ENCODE measurements around the gene NDUFV1.
A peak's percentile ranks its signal among the peaks of the same experiment; 100 is the strongest.
"Not testable (repeated sequence)": the region's sequence is repeated elsewhere in the genome, so short reads cannot be mapped to it uniquely, and the experiment has no call there.

Gene NDUFV1

GRCh38 chr11:67628710-67629385, 22.1 kb downstream of the NDUFV1 start:
- no peak for DNase-seq

DNA sequence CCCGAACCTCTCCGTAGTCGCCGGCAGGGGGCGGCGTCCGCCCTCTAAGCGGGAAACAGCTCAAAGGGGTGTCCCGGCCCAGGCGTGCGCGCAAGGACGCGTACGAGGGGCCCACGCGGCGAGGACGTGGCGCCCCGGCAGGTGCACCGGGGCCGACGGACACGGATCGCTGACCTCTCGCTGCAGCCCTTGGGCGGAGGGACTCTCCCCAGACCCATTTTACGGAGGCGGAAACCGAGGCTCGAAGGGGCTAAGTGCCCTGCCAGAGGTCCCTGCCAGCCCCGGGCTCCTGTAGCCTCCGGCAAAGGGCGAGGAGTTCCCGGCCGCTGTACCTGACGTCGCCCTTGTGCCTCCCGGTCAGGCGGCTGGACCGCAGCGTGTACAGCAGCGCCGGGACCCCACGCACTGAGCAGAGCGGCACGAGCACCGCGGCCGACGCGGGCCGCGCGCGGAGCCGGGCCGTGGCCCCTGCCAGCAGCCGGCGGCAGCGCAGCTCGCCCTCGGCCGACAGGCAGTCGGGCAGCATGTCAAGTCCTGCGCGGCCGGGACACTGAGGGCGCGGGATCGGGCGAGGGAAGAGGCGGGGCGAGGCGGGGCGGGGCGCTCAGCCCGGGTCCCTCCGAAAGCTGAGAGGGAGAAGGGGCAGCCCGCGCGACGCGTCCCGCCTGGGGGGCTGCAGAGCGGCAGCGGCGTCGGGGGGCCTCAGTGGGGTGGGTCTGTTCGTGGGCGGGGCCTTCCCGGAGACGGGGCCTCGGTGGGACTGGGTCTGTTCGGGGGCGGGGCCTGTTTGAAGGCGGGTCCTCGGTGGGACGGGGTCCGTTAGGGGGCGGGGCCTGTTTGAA, 22.9 kb downstream of the NDUFV1 start, which contains the start of gene NUDT8:
Gene NUDT8 (minus strand): TSS at position 552 of the 842 bp plus-strand sequence. CDS start 26 bp downstream, at position 526.
- peak; percentile 11 for DNase-seq

GRCh38 chr11:67630228-67630942, 23.6 kb downstream of the NDUFV1 start:
- peak; percentile 76 for DNase-seq

- no peak for DNase-seq
These were observed 24.2 kb downstream of the NDUFV1 start for GRCh38 chr11:67630943-67631331.

DNA sequence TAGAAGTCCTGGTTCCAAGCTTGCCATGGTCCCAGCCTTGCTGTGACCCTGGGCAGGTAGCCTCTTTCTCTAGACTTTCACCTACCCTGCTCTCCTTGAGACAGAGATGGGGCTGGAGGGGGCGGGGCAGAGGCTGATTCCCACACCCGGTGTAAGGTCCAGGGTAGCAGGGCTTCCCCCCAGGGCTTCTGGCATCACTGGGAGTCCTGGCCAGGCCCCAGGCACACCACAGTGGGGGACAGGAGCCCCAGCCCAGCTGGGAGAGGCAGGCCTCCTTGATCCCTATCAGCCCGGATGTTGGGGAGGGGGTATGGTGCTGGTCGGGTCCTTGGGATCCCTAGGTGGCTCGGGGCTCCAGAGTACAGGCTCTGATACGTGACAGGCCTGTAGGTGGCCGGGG, 24.7 kb downstream of the NDUFV1 start:
- DNase-seq, result no peak

DNA sequence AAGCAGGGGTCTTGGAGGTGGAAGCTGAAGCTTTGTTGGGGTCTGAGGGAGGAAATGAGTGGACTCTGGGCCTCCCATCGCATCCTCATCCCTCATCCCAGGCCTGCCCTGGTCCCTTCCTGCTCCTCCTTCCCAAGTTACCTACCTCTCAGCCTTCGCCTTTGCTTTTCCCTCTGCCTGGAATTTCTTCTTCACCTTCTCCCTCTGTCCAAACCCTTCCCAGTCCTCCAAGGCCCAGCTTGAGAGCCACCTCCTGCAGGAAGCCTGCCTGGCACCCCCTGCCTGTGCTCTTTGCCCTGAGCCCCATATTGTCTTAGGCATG, 25.1 kb downstream of the NDUFV1 start:
- no peak for DNase-seq

DNA sequence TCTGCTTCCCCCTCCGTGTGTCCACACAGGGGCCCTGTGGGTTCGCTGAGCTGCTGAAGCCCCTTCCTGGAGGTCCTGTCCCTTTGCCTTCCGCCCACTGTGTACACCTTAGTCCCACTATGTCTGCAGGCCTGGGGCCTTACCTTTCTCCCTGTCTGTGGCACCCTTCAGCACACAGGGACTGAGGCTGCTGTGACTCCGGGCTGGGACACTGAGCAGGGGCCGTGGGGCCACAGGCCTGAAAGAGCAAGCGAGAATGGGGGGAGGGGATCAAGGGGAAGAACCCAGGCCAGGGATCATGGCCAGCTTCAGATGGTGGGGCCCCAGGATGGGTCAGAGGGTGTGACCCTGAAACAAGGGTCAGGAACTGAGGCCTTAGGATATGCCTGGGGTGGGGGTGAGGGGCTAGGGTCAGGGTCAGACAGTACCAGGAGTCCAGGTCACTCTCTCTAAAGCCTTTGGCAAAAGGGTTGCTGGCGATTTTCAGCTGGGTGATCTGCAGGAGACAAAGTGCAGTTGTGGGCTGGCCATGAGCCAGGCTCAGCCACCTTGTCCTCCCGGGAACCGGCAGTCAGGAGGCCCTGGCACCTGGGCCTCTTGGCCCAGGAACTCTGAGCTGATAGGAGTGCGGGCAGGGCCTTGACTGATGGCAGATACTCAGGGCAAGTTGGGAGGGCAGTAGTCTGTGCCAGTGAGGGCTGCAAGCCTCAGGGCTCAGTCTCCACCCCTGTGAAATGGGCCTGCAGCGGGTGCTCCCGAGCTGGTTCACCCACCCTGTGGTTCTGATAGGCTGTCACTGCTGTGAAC, 25.6 kb downstream of the NDUFV1 start:
- DNase-seq, result no peak

- DNase-seq, result no peak
These were observed 26.4 kb downstream of the NDUFV1 start for GRCh38 chr11:67632982-67633755.

DNA sequence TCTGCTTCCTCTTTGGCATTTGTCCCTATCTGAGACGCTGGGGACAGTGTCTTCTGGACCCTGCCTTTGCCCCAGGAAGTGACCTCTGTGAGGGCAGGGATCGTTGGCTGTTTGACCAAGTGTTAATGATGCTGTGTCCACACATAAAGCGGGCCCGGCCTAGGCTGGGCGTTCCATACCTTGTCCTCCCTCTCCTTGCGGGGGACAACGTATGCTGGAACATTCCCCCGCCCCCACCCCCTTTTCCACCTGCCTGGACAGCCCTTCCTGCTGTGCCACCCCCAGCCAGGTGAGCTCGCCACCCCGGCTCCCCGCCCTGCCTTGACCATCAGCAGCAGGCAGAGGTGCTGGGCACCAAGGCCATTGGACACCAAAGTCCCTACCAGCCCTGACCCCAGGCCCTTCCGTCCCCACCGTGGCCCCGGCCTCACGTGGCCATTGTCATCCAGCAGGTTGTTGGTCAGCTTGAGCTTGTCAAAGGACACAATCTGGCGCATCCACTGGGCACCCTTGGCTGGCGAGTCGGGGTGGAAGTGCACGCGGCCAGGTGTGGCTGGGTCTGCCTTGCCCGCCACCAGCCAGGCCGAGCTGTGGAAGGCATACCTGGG, 27.1 kb downstream of the NDUFV1 start:
- no peak for DNase-seq

DNA sequence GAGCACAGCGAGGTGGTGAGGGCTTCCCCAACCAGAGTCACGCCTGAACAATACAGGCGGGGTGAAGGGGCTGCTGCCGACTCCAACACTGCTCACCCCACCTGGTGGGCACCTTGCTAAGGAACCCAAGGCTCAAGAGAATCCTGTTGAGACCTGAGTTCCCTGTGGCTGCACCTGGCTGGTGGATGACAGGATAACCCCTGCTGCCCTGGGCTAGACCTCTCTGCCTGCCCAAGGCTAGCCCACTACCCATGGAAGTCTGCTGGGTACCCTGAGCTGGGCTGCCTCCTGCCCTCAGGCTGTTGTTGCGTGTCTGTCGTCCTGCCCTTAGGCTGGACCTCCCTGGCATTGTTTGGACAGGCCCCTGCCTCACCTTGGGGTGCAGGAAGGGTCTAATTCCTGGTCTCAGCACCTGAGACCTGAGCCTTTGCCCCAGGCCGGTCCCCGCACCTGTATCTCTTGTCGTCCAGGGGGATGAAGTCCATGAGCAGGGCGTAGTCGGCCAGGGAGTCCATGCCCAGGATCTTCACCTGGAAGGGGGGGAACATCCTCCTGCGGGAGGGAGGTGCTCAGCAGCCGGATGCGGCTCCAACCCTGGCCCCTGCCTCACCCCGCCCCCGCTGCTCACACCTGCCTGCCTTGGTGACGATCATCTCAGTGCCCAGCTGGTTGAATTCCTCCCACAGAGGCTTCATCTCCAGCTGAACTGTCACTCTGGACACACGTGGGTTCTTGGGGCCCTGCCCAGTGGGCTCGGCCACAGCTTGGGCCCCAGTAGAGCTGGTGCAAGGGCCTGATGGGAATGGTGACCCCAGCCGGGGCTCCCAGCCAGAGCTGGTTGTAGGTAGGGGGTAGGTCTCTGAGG, 27.9 kb downstream of the NDUFV1 start:
- no peak for DNase-seq

GRCh38 chr11:67635231-67635521, 28.4 kb downstream of the NDUFV1 start:
- no peak for DNase-seq

DNA sequence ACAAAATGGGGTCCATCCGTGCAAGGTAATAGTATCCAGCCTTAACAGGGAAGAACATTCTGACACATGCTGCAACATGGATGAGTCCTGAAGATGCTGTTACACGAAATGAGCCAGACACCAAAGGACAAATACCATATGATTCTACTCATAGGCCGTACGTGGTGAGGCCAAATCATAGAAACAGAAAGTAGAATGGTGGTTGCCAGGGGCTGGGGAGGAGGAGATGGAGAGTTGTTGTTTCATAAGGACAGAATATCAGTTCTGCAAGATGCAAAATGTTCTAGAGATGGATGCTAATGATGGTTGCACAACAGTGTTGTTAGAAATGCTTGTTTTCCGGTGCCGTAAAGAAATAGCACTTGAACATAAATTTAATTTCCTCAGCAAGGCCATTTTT, 30.2 kb downstream of the NDUFV1 start:
- no peak for DNase-seq

DNA sequence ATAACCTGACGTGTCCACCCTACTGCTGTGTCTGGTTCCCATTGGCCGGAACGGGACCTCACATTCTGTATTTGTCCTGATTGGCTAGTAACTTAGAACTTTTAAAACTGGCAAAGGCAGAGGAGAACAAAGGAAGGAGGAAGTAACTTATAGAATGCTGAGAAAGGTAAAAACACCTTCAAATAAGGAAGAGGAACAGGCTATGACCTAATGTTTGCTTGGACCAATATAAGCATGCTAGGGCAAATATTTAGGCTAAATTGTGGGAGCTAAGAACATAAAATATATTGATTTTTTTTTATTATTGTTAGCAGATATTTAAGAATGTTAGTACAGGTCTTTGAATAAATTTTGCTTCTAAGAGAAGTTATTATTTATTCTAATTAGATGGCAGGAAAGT, 30.7 kb downstream of the NDUFV1 start:
- DNase-seq, result not testable (repeated sequence)

GRCh38 chr11:67638535-67639437, 32.0 kb downstream of the NDUFV1 start:
- DNase-seq, result no peak

DNA sequence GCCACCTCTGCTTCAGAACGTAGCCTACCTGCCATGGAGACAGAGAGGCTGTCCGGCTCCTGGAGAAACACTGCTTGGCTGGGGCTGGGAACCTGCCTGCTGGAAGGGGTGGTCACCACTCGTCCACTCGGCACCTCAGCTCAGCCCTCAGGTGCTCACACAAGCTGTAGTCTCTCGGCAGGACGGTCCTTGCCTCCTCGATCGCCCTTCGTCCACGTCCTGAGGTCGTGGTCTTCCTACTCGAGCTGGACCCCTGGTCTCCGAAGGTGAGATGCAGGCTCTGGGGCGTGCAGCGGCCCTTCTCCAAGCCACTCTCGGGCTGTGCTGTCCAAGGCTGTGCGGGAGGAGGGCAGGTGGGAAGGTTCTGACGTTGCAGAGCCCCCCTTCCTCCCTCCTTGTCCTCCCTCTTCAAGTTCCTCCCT, 32.7 kb downstream of the NDUFV1 start, which contains the start of gene TBX10:
Gene TBX10 (minus strand): TSS at position 326 of the 422 bp plus-strand sequence. CDS start 291 bp downstream, at position 35.
- no peak for DNase-seq

DNA sequence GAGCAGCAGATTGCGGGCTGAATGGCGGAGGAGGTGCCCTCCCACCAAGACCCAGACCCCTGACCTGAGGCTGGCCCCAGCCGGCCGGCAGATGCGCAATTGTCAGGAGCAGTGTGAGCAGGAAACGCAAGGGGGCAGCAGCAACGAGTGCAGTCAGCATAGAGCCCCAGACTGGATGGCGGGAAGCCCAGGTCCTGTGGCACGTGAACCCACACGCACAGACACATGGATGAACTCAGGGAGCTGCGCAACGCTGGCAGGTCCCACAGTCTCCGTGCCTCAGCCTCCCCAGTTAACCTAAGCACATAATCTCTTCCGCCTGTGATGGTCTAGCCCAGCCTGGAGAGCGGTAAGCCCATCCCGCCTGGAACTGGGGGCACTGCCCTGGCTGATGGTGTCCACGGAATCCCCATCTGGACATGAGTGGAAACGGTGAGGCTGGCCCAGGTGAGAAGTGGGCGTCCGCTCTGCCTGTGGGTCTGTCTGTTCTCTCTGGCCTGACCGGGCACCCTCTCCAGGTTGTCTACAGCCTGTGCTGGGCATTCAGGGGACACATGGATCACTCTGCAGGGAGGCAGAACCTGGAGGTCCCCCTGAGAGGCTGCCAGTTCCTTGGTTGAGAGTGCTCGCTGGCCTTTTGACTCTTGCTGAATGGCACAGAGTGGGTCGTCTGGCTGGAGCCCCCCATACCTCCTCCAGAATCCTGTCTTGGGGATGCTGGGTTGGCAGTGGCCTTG, 33.5 kb downstream of the NDUFV1 start:
- no peak for DNase-seq

- DNase-seq, result no peak
These were observed 34.1 kb downstream of the NDUFV1 start for GRCh38 chr11:67640758-67641337.
